ENCODE results near the gene BRSK1.
A peak's percentile ranks its signal among the peaks of the same experiment; 100 is the strongest.

BRSK1 gene

DNA sequence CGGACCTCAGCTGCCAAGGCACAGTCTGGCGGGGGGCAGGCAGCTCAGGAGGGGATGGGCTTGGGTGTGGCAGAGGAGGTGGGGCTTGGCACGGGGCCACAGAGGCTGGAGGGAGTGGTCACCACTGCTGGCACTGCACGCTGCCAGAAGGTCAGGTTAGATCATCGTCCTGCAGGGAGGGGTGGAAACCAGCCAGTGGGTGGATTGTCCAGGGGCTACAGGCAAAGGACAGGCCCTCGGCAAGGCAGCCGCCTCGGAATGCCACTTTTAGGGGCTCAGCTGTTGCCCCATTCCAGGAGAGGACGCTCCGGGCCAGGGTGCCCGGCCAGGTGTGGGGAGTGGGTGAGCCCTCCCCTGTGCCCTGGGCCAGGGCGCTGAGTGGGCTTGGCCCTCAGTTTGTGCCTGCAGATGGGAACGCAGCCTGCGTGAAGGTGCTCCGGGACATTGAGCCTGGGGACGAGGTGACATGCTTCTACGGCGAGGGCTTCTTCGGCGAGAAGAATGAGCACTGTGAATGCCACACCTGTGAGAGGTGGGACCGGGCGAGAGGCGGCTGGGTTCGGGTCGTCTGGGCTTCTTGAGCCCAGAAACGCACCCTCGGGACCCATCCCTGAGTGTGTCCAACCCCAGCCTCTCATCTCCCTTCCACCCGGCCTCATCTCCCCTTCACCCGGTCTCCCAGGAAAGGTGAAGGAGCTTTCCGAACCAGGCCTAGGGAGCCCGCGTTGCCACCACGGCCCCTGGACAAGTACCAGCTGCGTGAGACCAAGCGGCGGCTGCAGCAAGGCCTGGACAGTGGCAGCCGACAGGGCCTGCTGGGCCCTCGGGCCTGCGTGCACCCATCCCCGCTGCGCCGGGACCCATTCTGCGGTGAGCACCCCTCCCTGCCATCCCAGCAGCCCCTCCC, 62.3 kb downstream of the BRSK1 start:
- no peak for DNase-seq (ENCODE audit: low read depth, low spot score)
- H3K27ac ChIP-seq, result no peak overlapping the region

DNA sequence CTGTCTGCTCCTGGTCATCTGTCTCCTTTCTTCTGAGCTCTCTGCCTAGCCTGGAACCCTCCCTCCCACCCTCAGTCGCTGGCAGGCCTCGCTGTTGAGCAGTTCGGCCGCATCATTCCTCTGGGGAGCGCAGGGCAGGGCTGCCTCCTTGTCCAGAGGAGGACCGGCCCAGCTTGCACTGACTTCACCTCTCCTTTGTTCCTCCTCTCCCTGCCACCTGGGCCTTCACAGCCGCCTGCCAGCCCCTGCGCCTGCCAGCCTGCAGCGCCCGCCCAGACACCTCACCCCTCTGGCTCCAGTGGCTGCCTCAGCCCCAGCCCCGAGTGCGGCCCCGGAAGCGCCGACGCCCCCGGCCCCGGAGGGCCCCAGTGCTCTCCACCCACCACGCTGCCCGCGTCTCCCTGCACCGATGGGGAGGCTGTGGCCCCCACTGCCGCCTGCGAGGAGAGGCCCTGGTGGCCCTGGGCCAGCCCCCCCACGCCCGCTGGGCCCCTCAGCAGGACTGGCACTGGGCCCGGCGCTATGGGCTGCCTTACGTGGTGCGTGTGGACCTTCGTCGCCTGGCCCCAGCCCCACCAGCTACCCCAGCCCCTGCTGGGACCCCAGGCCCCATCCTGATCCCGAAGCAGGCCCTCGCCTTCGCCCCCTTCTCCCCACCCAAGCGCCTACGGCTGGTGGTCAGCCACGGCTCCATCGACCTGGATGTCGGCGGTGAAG, 63.1 kb downstream of the BRSK1 start:
- DNase-seq (ENCODE audit: low read depth, low spot score), result no peak

GRCh38 chr19:55347442-55348009, 63.7 kb downstream of the BRSK1 start:
- H3K27ac ChIP-seq, result no peak overlapping the region
- no peak for DNase-seq (ENCODE audit: low read depth, low spot score)

More for the DNA sequence above, 63.1 kb downstream of the BRSK1 start:
- H3K27ac ChIP-seq, result no peak overlapping the region

DNA sequence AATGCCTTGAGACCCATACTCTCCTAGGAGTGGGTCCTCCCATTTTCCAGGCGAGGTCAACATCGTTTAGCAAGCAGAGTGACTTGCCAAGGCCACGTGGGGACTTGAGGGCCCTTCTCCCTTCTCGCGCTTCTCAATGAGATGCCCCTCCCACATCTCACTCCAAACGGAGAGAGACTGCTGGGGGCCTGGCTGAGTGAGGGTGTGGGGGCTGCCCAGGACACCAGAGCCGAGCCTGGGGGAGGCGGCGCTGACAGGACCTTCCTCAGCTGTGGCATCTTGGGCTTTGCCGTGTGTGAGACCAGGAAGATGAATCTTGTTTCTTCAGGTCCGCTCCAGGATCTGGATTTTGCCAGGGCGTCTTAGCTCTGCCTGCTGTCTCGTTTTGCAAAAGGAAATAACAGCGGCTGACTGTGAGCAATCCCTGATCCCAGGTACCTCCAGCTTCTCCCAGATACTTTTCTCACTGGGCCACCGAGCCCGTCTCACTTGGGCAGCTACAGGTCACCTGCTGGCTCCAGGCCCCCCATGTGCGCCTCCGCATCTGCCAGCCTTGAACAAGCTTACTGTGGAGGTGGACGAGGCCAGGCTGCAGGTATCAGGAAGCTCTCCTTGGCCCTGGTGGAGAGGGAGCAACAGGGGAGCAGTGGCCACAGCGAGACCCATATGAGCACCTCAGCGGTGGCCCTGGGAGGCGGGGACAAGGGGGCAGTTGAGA, 64.7 kb downstream of the BRSK1 start:
- H3K27ac ChIP-seq, result no peak overlapping the region
- no peak for DNase-seq (ENCODE audit: low read depth, low spot score)

DNA sequence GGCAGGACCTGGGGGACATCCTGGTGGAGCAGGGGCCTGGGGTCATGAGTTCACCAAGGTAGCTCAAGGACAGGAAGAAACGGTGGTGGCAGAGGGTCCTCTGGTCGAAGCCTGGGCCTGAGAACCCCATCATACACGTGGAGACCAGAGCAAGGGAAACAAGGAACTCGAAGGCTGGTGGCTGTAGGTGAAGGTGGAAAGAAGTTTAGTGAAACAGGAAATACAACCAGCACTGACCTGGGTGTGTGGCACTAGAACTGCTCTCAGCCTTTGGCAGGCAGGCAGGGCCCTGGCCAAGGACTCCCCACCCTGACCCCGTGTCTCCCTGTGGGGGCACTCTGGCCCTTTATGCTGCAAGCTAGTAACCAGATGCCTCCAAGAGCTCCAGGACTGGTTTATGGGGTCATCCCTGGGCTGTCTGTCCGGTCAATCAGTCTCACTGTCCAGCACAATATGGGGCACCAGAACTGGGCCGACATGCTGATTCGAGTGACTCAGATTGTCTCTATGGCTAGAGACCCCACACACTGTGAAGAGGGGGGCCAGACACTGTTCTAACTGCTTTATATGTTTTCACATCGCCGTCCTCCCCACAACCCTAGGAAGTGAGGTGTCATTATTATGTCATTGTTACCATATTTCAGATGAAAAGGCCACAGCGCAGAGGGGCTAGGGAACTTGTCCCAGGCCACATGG, 67.0 kb downstream of the BRSK1 start:
- DNase-seq (ENCODE audit: low read depth, low spot score), result no peak
- no peak overlapping the region for H3K27ac ChIP-seq

DNA sequence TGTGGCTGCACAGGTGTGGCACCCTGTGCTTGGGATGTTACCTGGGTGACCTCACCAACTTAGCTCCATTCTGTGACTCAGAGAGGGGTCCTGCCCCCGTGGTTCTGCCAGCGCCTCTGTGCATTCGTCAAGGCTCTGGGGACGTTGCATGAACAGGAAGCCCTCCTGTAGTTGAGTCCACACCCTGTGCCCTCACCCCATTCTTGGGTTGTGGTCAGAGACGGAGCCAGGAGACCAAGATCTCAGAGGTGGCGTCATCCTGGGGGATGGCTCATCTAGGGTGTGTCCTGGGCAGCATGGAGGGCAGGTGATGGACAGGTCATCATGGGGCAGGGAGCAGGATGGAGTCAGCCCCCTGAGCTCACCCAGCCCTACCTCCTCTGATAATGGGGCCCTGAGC, 68.2 kb downstream of the BRSK1 start:
- DNase-seq (ENCODE audit: low read depth, low spot score), result no peak
- peak overlapping the region; percentile 49 for H3K27ac ChIP-seq

DNA sequence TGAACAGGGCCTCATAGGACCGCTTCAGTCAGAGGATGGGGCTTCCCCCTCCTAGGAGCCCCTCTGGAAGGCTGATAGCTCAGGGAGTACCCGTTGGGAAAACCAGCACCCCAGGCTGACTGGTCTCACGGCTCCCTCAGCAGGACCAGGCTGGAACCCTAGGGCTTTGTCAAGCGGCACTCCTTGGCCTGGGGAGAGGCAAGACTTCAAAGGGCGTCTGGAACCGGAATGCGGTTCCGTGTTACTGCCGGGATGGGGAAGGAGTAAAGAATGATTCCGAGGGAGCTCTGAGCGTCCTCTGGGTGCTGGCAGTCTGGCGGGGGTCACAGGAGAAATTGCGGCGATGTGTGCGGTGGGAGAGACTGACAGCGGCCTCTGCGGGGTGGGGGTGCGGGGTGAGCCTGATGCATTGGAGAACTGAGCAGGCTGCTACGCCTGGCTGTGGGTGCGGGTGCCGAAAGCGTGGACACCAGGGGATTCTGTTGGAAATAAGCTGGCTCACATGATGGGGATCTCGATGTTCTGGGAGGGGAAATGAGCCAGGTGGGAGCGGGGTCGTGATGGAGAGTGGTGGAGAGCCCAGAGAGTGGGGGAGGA, 68.8 kb downstream of the BRSK1 start:
- DNase-seq (ENCODE audit: low read depth, low spot score), result no peak
- peak overlapping the region; percentile 49 for H3K27ac ChIP-seq

DNA sequence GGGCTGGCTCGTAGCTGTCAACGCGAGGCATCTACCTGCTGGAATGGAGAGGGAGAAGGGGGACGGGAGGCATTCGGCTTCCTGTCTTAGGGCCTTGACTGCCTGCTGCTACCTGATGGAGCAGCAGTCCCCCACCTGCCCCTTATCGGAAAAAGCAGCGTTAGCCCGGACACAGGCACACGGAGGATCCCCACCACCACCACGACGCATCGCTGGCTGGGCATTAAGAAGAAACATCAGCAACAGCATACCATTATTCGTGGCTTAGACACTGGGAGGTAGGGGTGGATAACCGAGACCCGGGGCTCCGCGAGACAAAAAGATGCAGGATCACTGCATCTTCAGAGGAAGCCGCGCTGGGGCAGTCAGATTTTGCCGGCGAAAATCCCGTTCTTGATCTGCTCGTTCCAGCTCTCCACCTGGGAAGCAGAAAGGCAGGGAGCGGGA, 69.6 kb downstream of the BRSK1 start:
- DNase-seq (ENCODE audit: low read depth, low spot score), result no peak
- peak overlapping the region; percentile 39 for H3K27ac ChIP-seq

GRCh38 chr19:55353803-55354697, 70.3 kb downstream of the BRSK1 start:
- DNase-seq (ENCODE audit: low read depth, low spot score), result no peak
- H3K27ac ChIP-seq, result peak overlapping the region; percentile 39

DNA sequence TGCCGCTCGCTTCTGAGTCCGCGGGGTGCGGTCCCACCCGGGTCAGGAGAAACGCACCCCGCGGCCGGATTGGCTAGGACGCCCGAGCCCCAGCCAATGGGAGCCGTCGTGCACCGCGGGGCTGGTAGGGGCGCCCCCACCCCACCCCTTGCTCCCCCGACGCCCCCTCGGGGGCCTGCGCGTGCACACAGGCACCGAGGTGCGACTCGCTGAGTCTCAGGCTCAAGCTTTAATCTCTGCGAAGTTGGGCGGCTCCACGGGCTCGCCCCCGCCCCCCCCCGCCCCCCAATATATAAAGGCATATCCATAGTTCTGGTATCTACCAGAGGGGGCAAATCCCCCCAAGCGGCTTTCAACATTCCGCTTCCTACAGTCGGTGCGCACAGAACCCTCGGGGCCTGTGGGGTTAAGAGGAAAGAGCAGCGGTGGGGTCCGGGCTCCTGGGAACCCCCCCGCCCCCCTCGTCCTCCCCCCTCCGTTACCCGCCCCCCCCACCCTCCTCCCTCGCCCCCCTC, 71.0 kb downstream of the BRSK1 start, which contains the start of gene COX6B2:
Gene COX6B2, minus strand, starts transcription at position 22 of the 515 bp plus-strand sequence. CDS start 198 bp downstream, outside the sequence.
- no peak for DNase-seq (ENCODE audit: low read depth, low spot score)
- H3K27ac ChIP-seq, result peak within 1 kb of the TSS; percentile 39

DNA sequence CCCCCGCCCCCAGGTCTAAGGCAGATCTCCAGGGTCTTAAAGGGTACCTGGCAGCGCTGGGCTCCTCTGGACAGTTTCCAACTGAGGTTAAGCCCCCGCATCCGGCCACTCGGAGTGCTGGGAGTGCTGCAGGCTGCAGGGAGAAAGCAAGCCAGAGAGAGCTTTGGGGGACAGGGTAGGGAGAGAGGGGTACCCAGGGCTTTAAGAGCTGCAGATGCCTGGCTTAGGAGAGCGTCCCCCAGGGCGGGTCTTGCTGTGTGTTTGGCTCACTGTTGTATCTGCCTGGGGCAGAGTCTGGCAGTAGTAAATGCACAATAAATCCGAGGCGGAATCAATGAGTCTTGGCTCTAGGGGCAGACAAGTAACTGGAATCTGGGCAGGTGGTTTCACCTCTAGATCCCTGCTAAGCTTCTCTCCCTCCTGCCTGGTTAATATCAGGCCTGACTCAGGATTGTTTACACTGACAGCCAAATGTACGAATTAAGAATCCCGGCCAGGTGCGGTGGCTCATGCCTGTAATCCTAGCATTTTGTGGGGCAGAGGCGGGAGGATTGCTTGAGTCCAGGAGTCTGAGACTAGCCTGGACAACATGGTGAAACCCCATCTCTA, 71.5 kb downstream of the BRSK1 start:
- H3K27ac ChIP-seq, result peak overlapping the region; percentile 37
- DNase-seq (ENCODE audit: low read depth, low spot score), result no peak

DNA sequence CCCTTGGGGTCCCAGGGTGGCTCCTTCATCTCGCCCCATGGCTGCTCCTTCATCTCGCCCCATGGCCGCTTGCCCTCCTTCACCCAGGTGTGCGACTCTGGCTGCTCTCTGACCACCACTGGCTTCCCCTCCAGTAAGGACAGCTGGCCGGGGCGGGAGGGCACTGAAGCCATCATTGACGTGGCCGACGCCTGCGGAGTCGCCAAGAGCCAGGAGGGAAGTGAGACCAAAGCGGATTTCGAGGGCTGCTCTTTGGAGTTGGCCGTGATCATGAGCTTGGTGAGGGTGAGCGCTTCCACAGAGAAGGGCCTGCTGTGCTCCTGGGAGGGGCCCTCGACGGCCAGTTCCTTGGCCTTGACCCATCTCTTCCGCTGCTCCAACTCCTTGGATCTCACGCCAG, 74.7 kb downstream of the BRSK1 start:
- DNase-seq (ENCODE audit: low read depth, low spot score), result no peak
- H3K27ac ChIP-seq, result no peak overlapping the region

GRCh38 chr19:55358943-55359908, 75.4 kb downstream of the BRSK1 start:
- DNase-seq (ENCODE audit: low read depth, low spot score), result no peak
- no peak overlapping the region for H3K27ac ChIP-seq

GRCh38 chr19:55360902-55361301, 77.1 kb downstream of the BRSK1 start:
- DNase-seq (ENCODE audit: low read depth, low spot score), result no peak
- no peak overlapping the region for H3K27ac ChIP-seq

Data from epithelial cell of prostate (primary cell).